ENCODE data around the gene PPP2R2D. TPM values are rescaled to one million over a fixed set of nuclear protein-coding genes. Genes with fewer than 3 reads are reported as not detected.
"Not testable (repeated sequence)": the region's sequence is repeated elsewhere in the genome, so short reads cannot be mapped to it uniquely, and the experiment has no call there.

The PPP2R2D gene
- total RNA-seq, 2 experiments from 2014 or later = 37.4 to 38.5 TPM

DNA sequence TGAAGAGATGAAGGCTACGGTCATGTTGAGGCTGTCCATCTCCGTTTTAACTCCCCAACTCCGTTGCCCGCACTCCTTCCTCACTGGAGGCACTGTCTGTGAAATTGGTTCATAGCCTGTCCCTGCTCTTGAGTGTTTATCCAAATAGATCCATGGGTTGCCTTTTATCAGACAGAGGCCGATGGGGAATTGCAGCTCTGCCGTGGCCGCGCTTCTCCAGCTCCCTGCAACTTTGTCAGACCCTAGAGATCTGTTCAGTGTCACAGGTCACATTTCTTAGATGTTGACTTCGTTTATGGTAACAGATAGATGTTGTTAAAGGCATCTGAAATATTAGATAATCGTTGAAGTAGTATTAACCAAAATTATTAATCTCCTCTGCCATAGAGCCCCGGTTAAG is 14.7 kb downstream of the PPP2R2D start:
- ChIA-PET CTCF (ENCODE audit: unreplicated experiment) (no interaction called here), POLR2A (no interaction called here)
- peaks cover 57% of the 10 kb centered on the region for H3K79me2 ChIP-seq (ENCODE audit: insufficient read depth, low read depth, low read length)
- no peaks in the 10 kb centered on the region for H3K9me2 ChIP-seq (ENCODE audit: insufficient read depth, low read length)
- no peak overlapping the region for H3K4me3 ChIP-seq (ENCODE audit: low read depth, low read length, poor library complexity, severe bottlenecking)
- H3K4me2 ChIP-seq (ENCODE audit: low read length) = no peak overlapping the region
- H3K27ac ChIP-seq (ENCODE audit: low read depth, low read length, poor library complexity, severe bottlenecking) = no peak overlapping the region
- no peaks in the 10 kb centered on the region for H3K9me3 ChIP-seq (ENCODE audit: low read length)
- no TSS peak for BruUV-seq (replicated peaks)
- TF ChIP-seq EZH2phosphoT487 (IDR thresholded peaks at IDR 0.05; ENCODE audit: borderline replicate concordance, low read depth, low read length) = no peak
- TF ChIP-seq, protein P1, sequence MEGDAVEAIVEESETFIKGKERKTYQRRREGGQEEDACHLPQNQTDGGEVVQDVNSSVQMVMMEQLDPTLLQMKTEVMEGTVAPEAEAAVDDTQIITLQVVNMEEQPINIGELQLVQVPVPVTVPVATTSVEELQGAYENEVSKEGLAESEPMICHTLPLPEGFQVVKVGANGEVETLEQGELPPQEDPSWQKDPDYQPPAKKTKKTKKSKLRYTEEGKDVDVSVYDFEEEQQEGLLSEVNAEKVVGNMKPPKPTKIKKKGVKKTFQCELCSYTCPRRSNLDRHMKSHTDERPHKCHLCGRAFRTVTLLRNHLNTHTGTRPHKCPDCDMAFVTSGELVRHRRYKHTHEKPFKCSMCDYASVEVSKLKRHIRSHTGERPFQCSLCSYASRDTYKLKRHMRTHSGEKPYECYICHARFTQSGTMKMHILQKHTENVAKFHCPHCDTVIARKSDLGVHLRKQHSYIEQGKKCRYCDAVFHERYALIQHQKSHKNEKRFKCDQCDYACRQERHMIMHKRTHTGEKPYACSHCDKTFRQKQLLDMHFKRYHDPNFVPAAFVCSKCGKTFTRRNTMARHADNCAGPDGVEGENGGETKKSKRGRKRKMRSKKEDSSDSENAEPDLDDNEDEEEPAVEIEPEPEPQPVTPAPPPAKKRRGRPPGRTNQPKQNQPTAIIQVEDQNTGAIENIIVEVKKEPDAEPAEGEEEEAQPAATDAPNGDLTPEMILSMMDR (conservative IDR thresholded peaks at IDR 0.05; ENCODE audit: low read length) = no peak
- DNase-seq (ENCODE audit: low spot score) = no peak
- no peak overlapping the region for H2AFZ ChIP-seq (ENCODE audit: low read length)
- H4K20me1 ChIP-seq (ENCODE audit: insufficient read depth, low read length) = peaks cover 37% of the 10 kb centered on the region
- peaks cover 23% of the 10 kb centered on the region for H3K36me3 ChIP-seq (ENCODE audit: insufficient read depth, low read length)
- H3K4me1 ChIP-seq (ENCODE audit: insufficient read depth, low read length, poor library complexity, severe bottlenecking) = peaks cover 17% of the 10 kb centered on the region
- intact Hi-C loops (cut with micrococcal nuclease; ENCODE audit: unreplicated experiment) = no loop called here

- Histone ChIP-seq H3K4me2 (ENCODE audit: low read length) (no peak overlapping the region), H4K20me1 (ENCODE audit: insufficient read depth, low read length) (peaks cover 37% of the 10 kb centered on the region), H3K27ac (ENCODE audit: low read depth, low read length, poor library complexity, severe bottlenecking) (no peak overlapping the region), H3K9me3 (ENCODE audit: low read length) (no peaks in the 10 kb centered on the region), H3K36me3 (ENCODE audit: insufficient read depth, low read length) (peaks cover 23% of the 10 kb centered on the region), H3K9me2 (ENCODE audit: insufficient read depth, low read length) (no peaks in the 10 kb centered on the region), H3K79me2 (ENCODE audit: insufficient read depth, low read depth, low read length) (peaks cover 57% of the 10 kb centered on the region), H3K4me1 (ENCODE audit: insufficient read depth, low read length, poor library complexity, severe bottlenecking) (peaks cover 17% of the 10 kb centered on the region), H3K4me3 (ENCODE audit: low read depth, low read length, poor library complexity, severe bottlenecking) (no peak overlapping the region), H2AFZ (ENCODE audit: low read length) (no peak overlapping the region)
- BruUV-seq (replicated peaks) = no TSS peak
- TF ChIP-seq, protein P1 (conservative IDR thresholded peaks at IDR 0.05; ENCODE audit: low read length) = no peak
- TF ChIP-seq EZH2phosphoT487 (IDR thresholded peaks at IDR 0.05; ENCODE audit: borderline replicate concordance, low read depth, low read length) = no peak
- intact Hi-C loops (cut with micrococcal nuclease; ENCODE audit: unreplicated experiment) = no loop called here
- ChIA-PET CTCF (ENCODE audit: unreplicated experiment) (no interaction called here), POLR2A (no interaction called here)
- no peak for DNase-seq (ENCODE audit: low spot score)
These were observed 15.4 kb downstream of the PPP2R2D start for GRCh38 chr10:131915990-131916766.

DNA sequence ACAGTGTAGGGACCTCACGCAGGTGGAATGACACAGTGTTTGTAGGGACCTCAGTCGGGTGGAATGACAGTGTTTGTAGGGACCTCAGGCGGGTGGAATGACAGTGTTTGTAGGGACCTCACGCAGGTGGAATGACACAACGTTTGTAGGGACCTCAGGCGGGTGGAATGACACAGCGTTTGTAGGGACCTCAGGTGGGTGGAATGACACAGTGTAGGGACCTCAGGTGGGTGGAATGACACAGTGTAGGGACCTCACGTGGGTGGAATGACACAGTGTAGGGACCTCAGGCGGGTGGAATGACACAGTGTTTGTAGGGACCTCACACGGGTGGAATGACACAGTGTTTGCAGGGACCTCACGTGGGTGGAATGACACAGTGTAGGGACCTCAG is 16.0 kb downstream of the PPP2R2D start:
- POLR2A ChIA-PET; H3K9me3 ChIP-seq (ENCODE audit: low read length); H3K9me2 ChIP-seq (ENCODE audit: insufficient read depth, low read length); DNase-seq (ENCODE audit: low spot score); H3K4me3 ChIP-seq (ENCODE audit: low read depth, low read length, poor library complexity, severe bottlenecking); intact Hi-C loops (cut with micrococcal nuclease; ENCODE audit: unreplicated experiment); CTCF ChIA-PET (ENCODE audit: unreplicated experiment); BruUV-seq (replicated peaks); H3K4me2 ChIP-seq (ENCODE audit: low read length); H3K27ac ChIP-seq (ENCODE audit: low read depth, low read length, poor library complexity, severe bottlenecking); H2AFZ ChIP-seq (ENCODE audit: low read length): not testable (repeated sequence)
- Histone ChIP-seq H3K4me1 (ENCODE audit: insufficient read depth, low read length, poor library complexity, severe bottlenecking) (peaks cover 17% of the 10 kb centered on the region), H3K79me2 (ENCODE audit: insufficient read depth, low read depth, low read length) (peaks cover 60% of the 10 kb centered on the region), H4K20me1 (ENCODE audit: insufficient read depth, low read length) (peaks cover 32% of the 10 kb centered on the region), H3K36me3 (ENCODE audit: insufficient read depth, low read length) (peaks cover 24% of the 10 kb centered on the region)

DNA sequence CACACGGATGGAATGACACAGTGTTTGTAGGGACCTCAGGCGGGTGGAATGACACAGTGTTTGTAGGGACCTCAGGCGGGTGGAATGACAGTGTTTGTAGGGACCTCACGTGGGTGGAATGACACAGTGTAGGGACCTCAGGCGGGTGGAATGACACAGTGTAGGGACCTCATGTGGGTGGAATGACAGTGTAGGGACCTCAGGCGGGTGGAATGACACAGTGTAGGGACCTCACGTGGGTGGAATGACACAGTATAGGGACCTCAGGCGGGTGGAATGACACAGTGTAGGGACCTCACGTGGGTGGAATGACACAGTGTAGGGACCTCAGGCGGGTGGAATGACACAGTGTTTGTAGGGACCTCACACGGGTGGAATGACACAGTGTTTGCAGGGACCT is 16.7 kb downstream of the PPP2R2D start:
- H3K4me3 ChIP-seq (ENCODE audit: low read depth, low read length, poor library complexity, severe bottlenecking); intact Hi-C loops (cut with micrococcal nuclease; ENCODE audit: unreplicated experiment); POLR2A ChIA-PET; BruUV-seq (replicated peaks); H2AFZ ChIP-seq (ENCODE audit: low read length); H3K9me3 ChIP-seq (ENCODE audit: low read length); H3K27ac ChIP-seq (ENCODE audit: low read depth, low read length, poor library complexity, severe bottlenecking); H3K9me2 ChIP-seq (ENCODE audit: insufficient read depth, low read length); H3K4me2 ChIP-seq (ENCODE audit: low read length); CTCF ChIA-PET (ENCODE audit: unreplicated experiment); DNase-seq (ENCODE audit: low spot score): not testable (repeated sequence)
- H3K36me3 ChIP-seq (ENCODE audit: insufficient read depth, low read length) = peaks cover 21% of the 10 kb centered on the region
- H4K20me1 ChIP-seq (ENCODE audit: insufficient read depth, low read length) = peaks cover 28% of the 10 kb centered on the region
- H3K4me1 ChIP-seq (ENCODE audit: insufficient read depth, low read length, poor library complexity, severe bottlenecking) = peaks cover 17% of the 10 kb centered on the region
- peaks cover 60% of the 10 kb centered on the region for H3K79me2 ChIP-seq (ENCODE audit: insufficient read depth, low read depth, low read length)

GRCh38 chr10:131919461-131919860 is 18.7 kb downstream of the PPP2R2D start:
- CTCF ChIA-PET (ENCODE audit: unreplicated experiment); POLR2A ChIA-PET; BruUV-seq (replicated peaks); H3K27ac ChIP-seq (ENCODE audit: low read depth, low read length, poor library complexity, severe bottlenecking); H3K9me3 ChIP-seq (ENCODE audit: low read length); H2AFZ ChIP-seq (ENCODE audit: low read length); H3K4me2 ChIP-seq (ENCODE audit: low read length); H3K4me1 ChIP-seq (ENCODE audit: insufficient read depth, low read length, poor library complexity, severe bottlenecking); H3K4me3 ChIP-seq (ENCODE audit: low read depth, low read length, poor library complexity, severe bottlenecking); DNase-seq (ENCODE audit: low spot score); intact Hi-C loops (cut with micrococcal nuclease; ENCODE audit: unreplicated experiment); H3K9me2 ChIP-seq (ENCODE audit: insufficient read depth, low read length): not testable (repeated sequence)
- H3K36me3 ChIP-seq (ENCODE audit: insufficient read depth, low read length) = peaks cover 24% of the 10 kb centered on the region
- peaks cover 17% of the 10 kb centered on the region for H4K20me1 ChIP-seq (ENCODE audit: insufficient read depth, low read length)
- peaks cover 62% of the 10 kb centered on the region for H3K79me2 ChIP-seq (ENCODE audit: insufficient read depth, low read depth, low read length)

Data from OCI-LY7 (cell line).